B cell (primary cell): ENCODE results near the gene SGPP2. TPM values are rescaled to one million over a fixed set of nuclear protein-coding genes. Genes with fewer than 3 reads are reported as not detected.

ENCODE experiments used
- ATAC-seq: fragments of 200-7000 bp; cut with Tn5 transposase; one replicate; pipeline ENCODE4 v1.10.0; 2021; ENCODE audit warnings: low read depth, mild to moderate bottlenecking, moderate number of reproducible peaks, moderate library complexity
- CTCF ChIA-PET: fragments of 350-600 bp; sonication (Branson Sonifier 250); formaldehyde crosslinking; loops from one replicate; lab custom pipeline; 2021; ENCODE audit warnings: antibody characterized with exemption, inconsistent platforms; lab: Charles Lee
- POLR2A ChIA-PET: fragments of 350-600 bp; sonication (Branson Sonifier 250); formaldehyde crosslinking; loops from one replicate; lab custom pipeline; 2021; ENCODE audit warnings: antibody characterized with exemption; lab: Charles Lee
- DNase-seq: peaks from one replicate; pipeline ENCODE4 v3.0.0; 2013
- H2AFZ ChIP-seq: 2 replicates; pipeline ENCODE4 v1.6.1; 2012; ENCODE audit warnings: mild to moderate bottlenecking, low read depth, low read length; ENCODE audit not compliant: insufficient read depth, poor library complexity, severe bottlenecking
- H3K27ac ChIP-seq, 2 donors: 1 replicate in 1 of 2; 2 replicates in 1 of 2; pipeline ENCODE4 v1.5.1; 2012 to 2013; ENCODE audit warnings: low read length in 2 of 2, mild to moderate bottlenecking in 2 of 2, moderate library complexity in 1 of 2
- H3K27me3 ChIP-seq, 4 experiments: fragments of 200-600 bp in 1 of 4; sonication (generic) in 1 of 4; replicated peaks in 1 of 4; 1 replicate in 2 of 4; 2 replicates in 2 of 4; pipeline versions ENCODE4 v1.6.1 to v1.7.0; 2013 to 2016; ENCODE audit warnings: low read length in 3 of 4, mild to moderate bottlenecking in 2 of 4, mixed read lengths in 1 of 4, moderate library complexity in 1 of 4; ENCODE audit not compliant: insufficient read depth in 4 of 4, control insufficient read depth in 3 of 4; ENCODE audit errors: control extremely low read depth in 1 of 4
- H3K36me3 ChIP-seq, 2 experiments: replicated peaks in 1 of 2; 1 replicate in 1 of 2; 2 replicates in 1 of 2; pipeline versions ENCODE4 v1.6.1 to v1.7.1; 2013; ENCODE audit warnings: low read length in 1 of 2; ENCODE audit not compliant: insufficient read depth in 2 of 2, control insufficient read depth in 1 of 2; ENCODE audit errors: control extremely low read depth in 1 of 2, extremely low read depth in 1 of 2
- H3K4me1 ChIP-seq, 2 donors: fragments of 200-600 bp in 1 of 2; sonication (generic) in 1 of 2; 1 replicate in 1 of 2; 2 replicates in 1 of 2; pipeline versions ENCODE4 v1.5.1 to v1.6.1; 2013 to 2017; ENCODE audit warnings: low read length in 2 of 2; ENCODE audit not compliant: control insufficient read depth in 2 of 2, insufficient read depth in 2 of 2
- H3K4me2 ChIP-seq: replicated peaks from 2 replicates; pipeline ENCODE3; 2012; ENCODE audit warnings: mild to moderate bottlenecking, low read depth, low read length; ENCODE audit not compliant: poor library complexity, severe bottlenecking
- H3K4me3 ChIP-seq, 5 experiments: fragments of 200-600 bp in 1 of 5; sonication (generic) in 1 of 5; 1 replicate in 3 of 5; 2 replicates in 2 of 5; pipeline versions ENCODE4 v1.5.1 to v1.7.0; 2011 to 2016; ENCODE audit warnings: low read length in 4 of 5, mild to moderate bottlenecking in 4 of 5, low read depth in 2 of 5, control low read depth in 1 of 5, moderate library complexity in 1 of 5; ENCODE audit not compliant: insufficient read depth in 1 of 5; ENCODE audit errors: control extremely low read depth in 1 of 5, extremely low read depth in 1 of 5
- H3K79me2 ChIP-seq: fragments of 200-600 bp; sonication (generic); one replicate; pipeline ENCODE4 v1.6.0; 2016; ENCODE audit warnings: low read length; ENCODE audit not compliant: control insufficient read depth, insufficient read depth
- H3K9ac ChIP-seq: fragments of 200-600 bp; sonication (generic); 2 replicates; pipeline ENCODE4 v1.6.1; 2017; ENCODE audit warnings: mild to moderate bottlenecking, low read length, moderate library complexity
- H3K9me3 ChIP-seq, 3 donors: one replicate each; pipeline versions ENCODE4 v1.6.1 to v1.7.1; 2013; ENCODE audit warnings: low read length in 2 of 3; ENCODE audit not compliant: control insufficient read depth in 2 of 3, insufficient read depth in 1 of 3; ENCODE audit errors: control extremely low read depth in 1 of 3
- H4K20me1 ChIP-seq: 2 replicates; pipeline ENCODE4 v1.6.0; 2012; ENCODE audit warnings: mild to moderate bottlenecking, low read length; ENCODE audit not compliant: insufficient read depth, control insufficient read depth, poor library complexity, severe bottlenecking
- H3K27ac Mint-ChIP-seq: one replicate; pipeline ENCODE4 v1.8.0; 2021; ENCODE audit warnings: mixed read lengths
- H3K27me3 Mint-ChIP-seq: one replicate; pipeline ENCODE4 v1.8.0; 2021; ENCODE audit warnings: mixed read lengths
- H3K4me1 Mint-ChIP-seq: one replicate; pipeline ENCODE4 v1.8.0; 2021; ENCODE audit warnings: mixed read lengths
- H3K4me3 Mint-ChIP-seq: one replicate; pipeline ENCODE4 v1.8.0; 2021; ENCODE audit warnings: mixed read lengths
- H3K9me3 Mint-ChIP-seq: one replicate; pipeline ENCODE4 v1.8.0; 2022; ENCODE audit warnings: mixed read lengths; ENCODE audit not compliant: insufficient read depth
- EZH2 ChIP-seq: IDR thresholded peaks from 2 replicates; pipeline ENCODE4 v1.6.1; 2012; ENCODE audit warnings: borderline replicate concordance, low read depth, mild to moderate bottlenecking, moderate library complexity, low read length; ENCODE audit not compliant: insufficient read depth, poor library complexity, severe bottlenecking
- WGBS: methylation state at CpG from one replicate; pipeline ENCODE4 v1.1.5; 2013; ENCODE audit warnings: missing lambda C conversion rate; ENCODE audit not compliant: insufficient coverage; 5-methylcytosine and 5-hydroxymethylcytosine counted together
- intact Hi-C: fragments of 100-400 bp; cut with micrococcal nuclease; formaldehyde crosslinking; loops from one replicate; pipeline ENCODE4 v1.10.0; 2022
- polyA plus RNA-seq: library from polyadenylated mRNA; depleted of rRNA; stranded (reverse); fragments of >200 nt; gene quantifications from 2 replicates; pipeline ENCODE4 v1.2.3, GENCODE V29; 2012
- total RNA-seq, 2 donors: library from RNA; stranded (reverse); fragments of 120-200 nt in 1 of 2; gene quantifications; 1 replicate in 1 of 2; 2 replicates in 1 of 2; pipeline versions ENCODE4 v1.2.3 to v1.2.4, GENCODE V29; 2013 to 2022
- TF ChIP-seq, protein P1 (sequence below): fragments of 200-600 bp; IDR thresholded peaks from one replicate; pipeline ENCODE4 v1.8.0; 2022; ENCODE audit warnings: antibody characterized with exemption, mild to moderate bottlenecking

The SGPP2 gene
- total and polyA plus RNA-seq, 2 donors (not counting 1 experiment from before 2014, with no cell fraction given) = 1.5 to 7.7 TPM

DNA sequence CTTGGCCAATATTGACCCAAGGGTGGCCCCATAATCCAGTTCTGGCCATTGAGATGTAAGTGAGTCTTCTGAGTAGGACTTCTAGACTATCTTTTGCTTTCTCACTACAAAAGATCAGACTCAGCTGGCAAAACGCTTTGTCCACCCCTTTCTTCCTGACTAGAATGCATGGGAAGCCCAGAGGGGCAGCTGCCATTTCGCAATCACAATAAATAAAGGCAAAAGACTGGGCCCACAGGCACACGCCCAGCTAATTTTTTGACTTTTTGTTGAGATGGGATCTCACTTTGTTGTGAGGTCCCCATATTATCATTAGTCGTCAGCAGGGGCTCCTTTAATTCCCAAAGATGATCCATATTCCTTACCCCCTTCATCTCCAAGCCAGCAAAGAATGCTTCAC is 41.1 kb upstream of the SGPP2 start:
- TF ChIP-seq, protein P1, sequence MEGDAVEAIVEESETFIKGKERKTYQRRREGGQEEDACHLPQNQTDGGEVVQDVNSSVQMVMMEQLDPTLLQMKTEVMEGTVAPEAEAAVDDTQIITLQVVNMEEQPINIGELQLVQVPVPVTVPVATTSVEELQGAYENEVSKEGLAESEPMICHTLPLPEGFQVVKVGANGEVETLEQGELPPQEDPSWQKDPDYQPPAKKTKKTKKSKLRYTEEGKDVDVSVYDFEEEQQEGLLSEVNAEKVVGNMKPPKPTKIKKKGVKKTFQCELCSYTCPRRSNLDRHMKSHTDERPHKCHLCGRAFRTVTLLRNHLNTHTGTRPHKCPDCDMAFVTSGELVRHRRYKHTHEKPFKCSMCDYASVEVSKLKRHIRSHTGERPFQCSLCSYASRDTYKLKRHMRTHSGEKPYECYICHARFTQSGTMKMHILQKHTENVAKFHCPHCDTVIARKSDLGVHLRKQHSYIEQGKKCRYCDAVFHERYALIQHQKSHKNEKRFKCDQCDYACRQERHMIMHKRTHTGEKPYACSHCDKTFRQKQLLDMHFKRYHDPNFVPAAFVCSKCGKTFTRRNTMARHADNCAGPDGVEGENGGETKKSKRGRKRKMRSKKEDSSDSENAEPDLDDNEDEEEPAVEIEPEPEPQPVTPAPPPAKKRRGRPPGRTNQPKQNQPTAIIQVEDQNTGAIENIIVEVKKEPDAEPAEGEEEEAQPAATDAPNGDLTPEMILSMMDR = no peak
- H3K27me3 ChIP-seq = peaks cover 0 to 4% (median 0%) of the 10 kb centered on the region in 4 experiments
- no peak for DNase-seq
- no CpG with 5 or more reads among the region's 4 CpGs for WGBS
- ChIA-PET CTCF (no interaction called here), POLR2A (no interaction called here)
- H3K4me1 ChIP-seq = no peaks in the 10 kb centered on the region
- H3K4me3 ChIP-seq = no peak overlapping the region
- Mint-ChIP-seq H3K4me3 (no peak overlapping the region), H3K4me1 (no peaks in the 10 kb centered on the region), H3K27ac (no peak overlapping the region), H3K27me3 (peaks cover 5% of the 10 kb centered on the region), H3K9me3 (no peaks in the 10 kb centered on the region)
- no peak overlapping the region for H3K4me2 ChIP-seq
- no peak overlapping the region for H3K27ac ChIP-seq
- no peak overlapping the region for H3K9ac ChIP-seq
- no peak for ATAC-seq
- no peaks in the 10 kb centered on the region for H4K20me1 ChIP-seq
- H3K9me3 ChIP-seq = no peaks in the 10 kb centered on the region
- H3K36me3 ChIP-seq = no peaks in the 10 kb centered on the region
- no peak overlapping the region for H2AFZ ChIP-seq
- H3K79me2 ChIP-seq = no peaks in the 10 kb centered on the region
- intact Hi-C loops = no loop called here

DNA sequence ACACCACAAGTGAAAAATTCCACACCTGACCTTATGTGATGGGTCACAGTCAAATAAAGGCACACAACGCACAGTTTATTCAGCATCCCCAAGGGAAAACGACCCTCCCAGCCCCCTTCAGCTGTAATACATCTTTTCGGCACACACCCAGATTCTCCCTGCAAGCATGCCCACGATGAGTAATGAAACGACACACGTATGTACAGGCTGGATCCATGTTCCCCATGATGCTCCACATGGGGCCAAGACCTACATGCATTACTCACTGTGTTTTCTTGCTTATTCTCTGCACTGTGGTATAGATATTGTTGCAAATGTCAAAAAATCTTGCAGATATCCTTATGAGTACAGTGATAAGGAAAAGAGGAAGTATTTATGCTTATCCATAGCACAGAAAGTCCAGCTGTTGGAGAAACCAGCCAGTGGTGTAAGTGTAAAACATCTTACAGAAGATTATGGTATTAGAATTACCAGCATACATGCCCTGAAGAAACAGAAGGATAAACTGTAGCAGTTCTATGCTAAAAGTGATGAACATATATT is 32.5 kb upstream of the SGPP2 start:
- ChIA-PET CTCF (no interaction called here), POLR2A (no interaction called here)
- DNase-seq = no peak
- no peak for ATAC-seq
- Mint-ChIP-seq H3K27ac (no peak overlapping the region), H3K4me1 (no peaks in the 10 kb centered on the region), H3K9me3 (no peaks in the 10 kb centered on the region), H3K4me3 (no peak overlapping the region), H3K27me3 (peaks cover 5% of the 10 kb centered on the region)
- H3K79me2 ChIP-seq = no peaks in the 10 kb centered on the region
- H3K27me3 ChIP-seq = peaks cover 0 to 4% (median 0%) of the 10 kb centered on the region in 4 experiments
- H3K9me3 ChIP-seq = no peaks in the 10 kb centered on the region
- H2AFZ ChIP-seq = no peak overlapping the region
- TF ChIP-seq, protein P1 = no peak
- no peak for TF ChIP-seq EZH2
- H3K4me1 ChIP-seq = no peaks in the 10 kb centered on the region
- 56% methylated on average over 6 of the region's 6 CpGs for WGBS
- no peak overlapping the region for H3K4me2 ChIP-seq
- intact Hi-C loops = no loop called here
- no peak overlapping the region for H3K27ac ChIP-seq
- no peaks in the 10 kb centered on the region for H3K36me3 ChIP-seq
- H3K9ac ChIP-seq = no peak overlapping the region
- H4K20me1 ChIP-seq = no peaks in the 10 kb centered on the region
- no peak overlapping the region for H3K4me3 ChIP-seq
